Measurements from ENCODE around the gene GLIPR1.

The GLIPR1 gene

DNA sequence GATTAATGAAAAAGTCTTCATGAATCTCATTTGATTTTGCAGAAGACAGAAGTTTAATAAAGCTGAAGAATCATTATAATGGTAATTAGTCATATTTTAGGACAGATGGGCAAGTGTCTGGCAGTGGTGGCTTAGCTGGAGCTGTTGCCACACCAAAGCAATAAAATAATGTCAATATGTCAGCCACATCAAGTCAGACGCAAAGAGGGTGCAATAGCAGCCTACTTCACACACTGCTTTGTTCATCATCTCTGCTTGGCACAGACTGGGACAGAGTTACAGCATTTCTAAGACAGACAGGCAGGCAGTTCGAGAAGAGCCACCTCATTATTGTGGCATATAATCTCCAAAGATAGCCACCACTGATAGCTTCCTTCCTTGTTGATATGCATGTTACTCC, 47.7 kb downstream of the GLIPR1 start:
- DNase-seq (ENCODE audit: extremely low read depth, insufficient read length): no peak
- no peaks in the 10 kb centered on the region for H3K27me3 ChIP-seq (replicated peaks; ENCODE audit: control insufficient read depth, insufficient read depth, low read length)
- H3K4me3 ChIP-seq (replicated peaks; ENCODE audit: low read depth, low read length): no peak overlapping the region
- TF ChIP-seq CTCF (IDR thresholded peaks at IDR 0.05; ENCODE audit: insufficient read depth, low read length, poor library complexity, severe bottlenecking): no peak
- no peaks in the 10 kb centered on the region for H3K36me3 ChIP-seq (ENCODE audit: control insufficient read depth, insufficient read depth, low read length)

- TF ChIP-seq CTCF (IDR thresholded peaks at IDR 0.05; ENCODE audit: insufficient read depth, low read length, poor library complexity, severe bottlenecking): no peak
- H3K36me3 ChIP-seq (ENCODE audit: control insufficient read depth, insufficient read depth, low read length): no peaks in the 10 kb centered on the region
- H3K27me3 ChIP-seq (replicated peaks; ENCODE audit: control insufficient read depth, insufficient read depth, low read length): no peaks in the 10 kb centered on the region
- no peak for DNase-seq (ENCODE audit: extremely low read depth, insufficient read length)
- H3K4me3 ChIP-seq (replicated peaks; ENCODE audit: low read depth, low read length): no peak overlapping the region
Observed at GRCh38 chr12:75528692-75529091, 48.1 kb downstream of the GLIPR1 start.

DNA sequence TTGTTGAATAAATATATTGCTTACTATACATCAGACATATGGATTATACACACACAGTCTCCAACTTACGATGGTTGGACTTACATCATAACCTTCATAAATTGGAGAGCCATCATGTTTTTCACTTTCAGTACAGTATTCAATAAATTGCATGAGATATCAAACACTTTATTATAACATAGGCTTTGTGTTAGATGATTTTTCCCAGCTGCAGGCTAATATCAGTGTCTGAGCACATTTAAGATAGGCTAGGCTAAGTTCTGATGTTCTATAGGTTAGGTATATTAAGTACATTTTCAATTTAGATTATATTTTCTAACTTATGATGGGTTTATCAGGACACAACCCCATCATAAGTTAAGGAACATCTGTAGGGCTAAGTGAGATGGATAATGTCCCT, 48.8 kb downstream of the GLIPR1 start:
- Histone ChIP-seq H3K4me3 (replicated peaks; ENCODE audit: low read depth, low read length) (no peak overlapping the region), H3K27me3 (replicated peaks; ENCODE audit: control insufficient read depth, insufficient read depth, low read length) (no peaks in the 10 kb centered on the region), H3K36me3 (ENCODE audit: control insufficient read depth, insufficient read depth, low read length) (no peaks in the 10 kb centered on the region)
- DNase-seq (ENCODE audit: extremely low read depth, insufficient read length): no peak
- no peak for TF ChIP-seq CTCF (IDR thresholded peaks at IDR 0.05; ENCODE audit: insufficient read depth, low read length, poor library complexity, severe bottlenecking)

GRCh38 chr12:75529826-75530225, 49.3 kb downstream of the GLIPR1 start:
- H3K27me3 ChIP-seq (replicated peaks; ENCODE audit: control insufficient read depth, insufficient read depth, low read length): no peaks in the 10 kb centered on the region
- no peak for TF ChIP-seq CTCF (IDR thresholded peaks at IDR 0.05; ENCODE audit: insufficient read depth, low read length, poor library complexity, severe bottlenecking)

GRCh38 chr12:75533239-75533638, 52.7 kb downstream of the GLIPR1 start:
- Histone ChIP-seq H3K36me3 (ENCODE audit: control insufficient read depth, insufficient read depth, low read length) (no peaks in the 10 kb centered on the region), H3K4me3 (replicated peaks; ENCODE audit: low read depth, low read length) (no peak overlapping the region), H3K27me3 (replicated peaks; ENCODE audit: control insufficient read depth, insufficient read depth, low read length) (no peaks in the 10 kb centered on the region)
- TF ChIP-seq CTCF (IDR thresholded peaks at IDR 0.05; ENCODE audit: insufficient read depth, low read length, poor library complexity, severe bottlenecking): no peak
- no peak for DNase-seq (ENCODE audit: extremely low read depth, insufficient read length)

More at GRCh38 chr12:75529826-75530225, 49.3 kb downstream of the GLIPR1 start:
- DNase-seq (ENCODE audit: extremely low read depth, insufficient read length): no peak
- Histone ChIP-seq H3K4me3 (replicated peaks; ENCODE audit: low read depth, low read length) (no peak overlapping the region), H3K36me3 (ENCODE audit: control insufficient read depth, insufficient read depth, low read length) (no peaks in the 10 kb centered on the region)

DNA sequence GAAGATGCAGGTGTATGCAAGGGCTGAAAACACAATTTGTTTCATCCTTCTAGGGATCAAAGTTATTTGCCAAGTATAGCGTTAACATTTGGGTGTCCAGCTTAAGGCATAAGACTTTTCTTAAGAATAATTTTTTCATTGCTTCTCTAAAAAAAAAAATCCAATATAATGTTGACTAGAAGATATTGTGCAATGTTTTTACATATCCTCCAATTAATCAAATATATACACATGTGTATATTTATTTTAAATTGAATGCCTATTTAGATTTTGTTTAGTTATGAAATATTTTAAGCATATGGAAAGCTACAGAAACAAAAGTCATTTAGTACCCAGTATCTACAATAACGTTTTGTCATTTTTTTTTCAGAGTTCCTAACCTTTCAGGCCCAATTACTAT, 59.3 kb downstream of the GLIPR1 start:
- DNase-seq (ENCODE audit: extremely low read depth, insufficient read length): no peak
- Histone ChIP-seq H3K4me3 (replicated peaks; ENCODE audit: low read depth, low read length) (no peak overlapping the region), H3K27me3 (replicated peaks; ENCODE audit: control insufficient read depth, insufficient read depth, low read length) (no peaks in the 10 kb centered on the region), H3K36me3 (ENCODE audit: control insufficient read depth, insufficient read depth, low read length) (no peaks in the 10 kb centered on the region)
- TF ChIP-seq CTCF (IDR thresholded peaks at IDR 0.05; ENCODE audit: insufficient read depth, low read length, poor library complexity, severe bottlenecking): no peak
